Activated B cell treated with CpG ODN at 0.5 μM for 24 hours (primary cell): ENCODE results near the gene ITPRID2. TPM values are rescaled to one million over a fixed set of nuclear protein-coding genes. Genes with fewer than 3 reads are reported as not detected.

Experiments used
- ATAC-seq: fragments of 200-7000 bp; cut with Tn5 transposase; one replicate; pipeline ENCODE4 v1.10.0; 2021; ENCODE audit warnings: low read depth, mild to moderate bottlenecking, moderate library complexity
- CTCF ChIA-PET: fragments of 350-600 bp; sonication (Branson Sonifier 250); formaldehyde crosslinking; loops from one replicate; lab custom pipeline; 2021; ENCODE audit warnings: antibody characterized with exemption; lab: Charles Lee
- POLR2A ChIA-PET: fragments of 350-600 bp; sonication (Branson Sonifier 250); formaldehyde crosslinking; loops from one replicate; lab custom pipeline; 2021; ENCODE audit warnings: antibody characterized with exemption; lab: Charles Lee
- DNase-seq: peaks from one replicate; pipeline ENCODE4 v3.0.0; 2022
- H3K27ac Mint-ChIP-seq: one replicate; pipeline ENCODE4 v1.8.0; 2020; ENCODE audit warnings: mixed read lengths
- H3K27me3 Mint-ChIP-seq: one replicate; pipeline ENCODE4 v1.8.0; 2021; ENCODE audit warnings: mixed read lengths
- H3K36me3 Mint-ChIP-seq: one replicate; pipeline ENCODE4 v1.8.0; 2021; ENCODE audit warnings: low read depth, mixed read lengths
- H3K4me1 Mint-ChIP-seq: one replicate; pipeline ENCODE4 v1.8.0; 2021; ENCODE audit warnings: mixed read lengths
- H3K4me3 Mint-ChIP-seq: one replicate; pipeline ENCODE4 v1.8.0; 2020; ENCODE audit warnings: mild to moderate bottlenecking, mixed read lengths
- H3K9me3 Mint-ChIP-seq: one replicate; pipeline ENCODE4 v1.8.0; 2020; ENCODE audit warnings: mixed read lengths
- CTCF ChIP-seq: fragments of 200-600 bp; IDR thresholded peaks from one replicate; pipeline ENCODE4 v1.8.0; 2022; ENCODE audit warnings: antibody characterized with exemption, mild to moderate bottlenecking
- intact Hi-C: fragments of 100-400 bp; cut with micrococcal nuclease; formaldehyde crosslinking; loops from one replicate; pipeline ENCODE4 v1.15.1; 2024
- total RNA-seq: library from RNA; stranded (reverse); gene quantifications from 2 replicates; pipeline ENCODE4 v1.2.3, GENCODE V29; 2022

The ITPRID2 gene
- total RNA-seq, 1 donor from 2014 or later = 33.9 TPM

GRCh38 chr2:181937473-181937872 lies 45.9 kb downstream of the ITPRID2 start:
- no peak for TF ChIP-seq CTCF
- Mint-ChIP-seq H3K9me3 (no peaks in the 10 kb centered on the region), H3K27ac (no peak overlapping the region), H3K4me1 (no peaks in the 10 kb centered on the region), H3K4me3 (no peak overlapping the region), H3K27me3 (peaks cover 3% of the 10 kb centered on the region), H3K36me3 (no peaks in the 10 kb centered on the region)
- ChIA-PET CTCF (no interaction called here), POLR2A (no interaction called here)
- DNase-seq (no peak), ATAC-seq (no peak)
- intact Hi-C loops = no loop called here

- no peaks in the 10 kb centered on the region for H3K4me1 Mint-ChIP-seq
- CTCF ChIA-PET = no interaction called here
- H3K36me3 Mint-ChIP-seq = no peaks in the 10 kb centered on the region
- no peak for TF ChIP-seq CTCF
- no peak overlapping the region for H3K4me3 Mint-ChIP-seq
- no peak overlapping the region for H3K27ac Mint-ChIP-seq
- ATAC-seq (no peak), DNase-seq (no peak)
- POLR2A ChIA-PET = no interaction called here
- intact Hi-C loops = no loop called here
- H3K27me3 Mint-ChIP-seq = peaks cover 10% of the 10 kb centered on the region
- H3K9me3 Mint-ChIP-seq = no peaks in the 10 kb centered on the region
Measured at GRCh38 chr2:181943411-181944124, 52.0 kb downstream of the ITPRID2 start.

- Mint-ChIP-seq H3K36me3 (no peaks in the 10 kb centered on the region), H3K27ac (no peak overlapping the region), H3K9me3 (no peaks in the 10 kb centered on the region), H3K4me3 (no peak overlapping the region), H3K4me1 (no peaks in the 10 kb centered on the region), H3K27me3 (peaks cover 15% of the 10 kb centered on the region)
- ChIA-PET CTCF (no interaction called here), POLR2A (no interaction called here)
- no peak for TF ChIP-seq CTCF
- ATAC-seq (no peak), DNase-seq (no peak)
- intact Hi-C loops = no loop called here
Measured at GRCh38 chr2:181944164-181944913, 52.8 kb downstream of the ITPRID2 start.

DNA sequence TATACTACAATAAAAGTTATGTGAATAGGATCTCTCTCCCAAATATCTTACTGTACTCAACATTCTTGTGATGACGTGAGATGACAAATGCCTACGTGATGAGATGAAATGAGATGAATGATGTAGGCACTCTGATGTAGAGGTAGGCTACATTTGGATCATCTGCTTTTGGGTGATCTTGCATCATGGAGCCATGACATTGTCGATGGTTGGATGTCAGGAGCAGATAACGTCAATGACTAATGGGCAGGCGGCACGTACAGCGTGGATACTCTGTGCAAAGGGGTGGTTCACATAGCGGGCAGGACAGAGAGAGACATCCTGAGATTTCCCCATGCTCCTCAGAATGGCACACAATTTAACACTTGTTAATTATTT lies 53.4 kb downstream of the ITPRID2 start:
- no peak for TF ChIP-seq CTCF
- no peak for DNase-seq
- intact Hi-C loops = no loop called here
- Mint-ChIP-seq H3K27me3 (peaks cover 15% of the 10 kb centered on the region), H3K4me3 (no peak overlapping the region), H3K36me3 (no peaks in the 10 kb centered on the region), H3K27ac (no peak overlapping the region), H3K4me1 (no peaks in the 10 kb centered on the region), H3K9me3 (no peaks in the 10 kb centered on the region)
- POLR2A ChIA-PET = no interaction called here
- CTCF ChIA-PET = no interaction called here
- ATAC-seq = no peak

DNA sequence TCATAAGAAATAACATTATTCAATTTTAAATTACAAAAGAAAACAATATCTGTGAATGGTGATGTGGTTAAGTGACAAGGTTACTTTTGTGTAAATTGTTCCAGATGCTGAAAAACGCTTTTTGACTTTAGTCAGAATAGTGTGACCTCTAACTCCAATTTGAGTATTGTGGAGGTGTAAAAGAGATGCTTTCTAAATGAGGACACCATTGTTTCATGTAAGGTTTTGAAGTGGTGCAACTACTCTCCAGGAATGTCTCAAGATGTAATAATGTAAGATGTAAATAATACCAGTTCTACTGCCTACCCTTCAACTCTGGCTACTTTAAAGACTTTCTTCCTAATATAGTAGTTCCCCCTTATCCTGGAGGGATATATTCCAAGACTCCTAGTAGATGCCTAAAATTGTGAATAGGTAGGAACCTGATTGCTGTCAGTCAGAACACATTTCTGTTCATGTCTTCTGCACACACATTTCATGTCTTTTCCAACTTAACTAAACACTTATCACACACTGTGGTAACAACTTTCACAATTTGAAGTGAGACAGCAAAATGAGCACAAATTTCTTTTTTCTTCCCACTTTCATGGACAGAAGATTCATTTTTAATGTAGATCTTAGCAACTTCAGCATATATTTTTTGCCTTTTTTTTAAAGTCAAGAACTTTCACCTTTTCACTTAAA lies 55.1 kb downstream of the ITPRID2 start:
- ChIA-PET POLR2A (no interaction called here), CTCF (no interaction called here)
- DNase-seq = no peak
- no peaks in the 10 kb centered on the region for H3K9me3 Mint-ChIP-seq
- H3K27me3 Mint-ChIP-seq = peaks cover 16% of the 10 kb centered on the region
- no peaks in the 10 kb centered on the region for H3K4me1 Mint-ChIP-seq
- intact Hi-C loops = no loop called here
- H3K36me3 Mint-ChIP-seq = no peaks in the 10 kb centered on the region
- no peak for TF ChIP-seq CTCF
- H3K27ac Mint-ChIP-seq = no peak overlapping the region
- no peak overlapping the region for H3K4me3 Mint-ChIP-seq
- no peak for ATAC-seq
